ENCODE data around the gene RBMS2. TPM values are rescaled to one million over a fixed set of nuclear protein-coding genes. Genes with fewer than 3 reads are reported as not detected.

RBMS2 gene
- total and polyA plus RNA-seq, 10 of the 15 experiments (the other 5 are each of a cell fraction or from before 2014, with no cell fraction given) = 0.56 to 7.1 (median 2.4) TPM

GRCh38 chr12:56541631-56542030, 20.0 kb downstream of the RBMS2 start:
- H3K79me2 ChIP-seq (ENCODE audit: control insufficient read depth, insufficient read depth, low read length) = no peaks in the 10 kb centered on the region
- H3K27ac ChIP-seq (ENCODE audit: control insufficient read depth, insufficient read depth) = no peak overlapping the region
- H3K9me3 ChIP-seq (replicated peaks; ENCODE audit: control insufficient read depth, insufficient read depth, low read length) = no peaks in the 10 kb centered on the region
- H3K9ac ChIP-seq (ENCODE audit: control insufficient read depth, insufficient read depth, low read length) = no peak overlapping the region
- no peak for ATAC-seq
- no peaks in the 10 kb centered on the region for H3K36me3 ChIP-seq (ENCODE audit: control insufficient read depth in 2 of 2, insufficient read depth in 2 of 2, low read length in 1 of 2)
- DNase-seq (ENCODE audit: low read depth, low spot score) = no peak
- TF ChIP-seq RAD21 (IDR thresholded peaks at IDR 0.05; ENCODE audit: insufficient read depth, low read depth, low read length) = no peak
- TF ChIP-seq RB1 (IDR thresholded peaks at IDR 0.05; ENCODE audit: borderline replicate concordance) = no peak
- no peak for TF ChIP-seq HDAC6 (IDR thresholded peaks at IDR 0.05; ENCODE audit: unreplicated experiment)
- no peak for TF ChIP-seq PKNOX1 (IDR thresholded peaks at IDR 0.05)
- no peak for TF ChIP-seq ZNF687 (IDR thresholded peaks at IDR 0.05)
- no peak for TF ChIP-seq ZNF592 (IDR thresholded peaks at IDR 0.05)
- no peak for TF ChIP-seq BCL3 (IDR thresholded peaks at IDR 0.05; ENCODE audit: borderline replicate concordance, insufficient read depth, low read depth, low read length, poor library complexity, severe bottlenecking)
- no peak for TF ChIP-seq ZBTB33 (IDR thresholded peaks at IDR 0.05)
- no peak overlapping the region for H2AFZ ChIP-seq (ENCODE audit: control insufficient read depth, low read depth, low read length)
- in situ Hi-C loops (cut with MboI) (no loop called here), intact Hi-C loops (cut with micrococcal nuclease; ENCODE audit: unreplicated experiment) (no loop called here)
- no peaks in the 10 kb centered on the region for H4K20me1 ChIP-seq (ENCODE audit: control insufficient read depth, insufficient read depth)
- H3K27me3 ChIP-seq (replicated peaks in 1 of 2; ENCODE audit: control insufficient read depth in 2 of 2, insufficient read depth in 2 of 2, low read length in 1 of 2) = no peaks in the 10 kb centered on the region
- H3K4me2 ChIP-seq (ENCODE audit: control insufficient read depth, insufficient read depth) = no peak overlapping the region
- POLR2A ChIA-PET = no interaction called here
- H3K4me1 ChIP-seq (ENCODE audit: control insufficient read depth, insufficient read depth, low read length) = no peaks in the 10 kb centered on the region
- H3K4me3 ChIP-seq = no peak overlapping the region
- no peak for FAIRE-seq
- no TSS peak for BruUV-seq (replicated peaks)
- CTCF ChIA-PET = interaction anchor here (1.1 to 1.3 kb wide), 3 partner anchors 20 to 28 kb away, joined by 3 to 7 read pairs (median 3); no protein-coding TSS in a partner anchor
- WGBS (ENCODE audit: insufficient coverage, insufficient replicate concordance, low lambda C conversion rate, missing lambda C conversion rate) = 42% methylated on average over 2 of the region's 2 CpGs
- SMC1A ChIA-PET (ENCODE audit: uncharacterized antibody, unreplicated experiment) = interaction anchor here (0.6 to 1.6 kb wide), 5 partner anchors 20 to 587 kb away, joined by 3 to 4 read pairs (median 3); partner anchors contain the start of gene LRP1
- RAD21 ChIA-PET (ENCODE audit: unreplicated experiment) = interaction anchor here (0.6 to 0.9 kb wide), 2 partner anchors 9 to 31 kb away, joined by 3 to 4 read pairs; no protein-coding TSS in a partner anchor
